Colon (tissue), 2 donors: Measurements from ENCODE around the gene ZDHHC24.
"Not testable (repeated sequence)": the region's sequence is repeated elsewhere in the genome, so short reads cannot be mapped to it uniquely, and the experiment has no call there.

Experiments used
- FAIRE-seq: peaks from 2 replicates; lab custom pipeline; 2012; peaks lifted over from hg19 to GRCh38; lab: Jason Lieb, UNC
- donor health status: control.
- donor health status: control.

ZDHHC24 gene, protein sequence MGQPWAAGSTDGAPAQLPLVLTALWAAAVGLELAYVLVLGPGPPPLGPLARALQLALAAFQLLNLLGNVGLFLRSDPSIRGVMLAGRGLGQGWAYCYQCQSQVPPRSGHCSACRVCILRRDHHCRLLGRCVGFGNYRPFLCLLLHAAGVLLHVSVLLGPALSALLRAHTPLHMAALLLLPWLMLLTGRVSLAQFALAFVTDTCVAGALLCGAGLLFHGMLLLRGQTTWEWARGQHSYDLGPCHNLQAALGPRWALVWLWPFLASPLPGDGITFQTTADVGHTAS

DNA sequence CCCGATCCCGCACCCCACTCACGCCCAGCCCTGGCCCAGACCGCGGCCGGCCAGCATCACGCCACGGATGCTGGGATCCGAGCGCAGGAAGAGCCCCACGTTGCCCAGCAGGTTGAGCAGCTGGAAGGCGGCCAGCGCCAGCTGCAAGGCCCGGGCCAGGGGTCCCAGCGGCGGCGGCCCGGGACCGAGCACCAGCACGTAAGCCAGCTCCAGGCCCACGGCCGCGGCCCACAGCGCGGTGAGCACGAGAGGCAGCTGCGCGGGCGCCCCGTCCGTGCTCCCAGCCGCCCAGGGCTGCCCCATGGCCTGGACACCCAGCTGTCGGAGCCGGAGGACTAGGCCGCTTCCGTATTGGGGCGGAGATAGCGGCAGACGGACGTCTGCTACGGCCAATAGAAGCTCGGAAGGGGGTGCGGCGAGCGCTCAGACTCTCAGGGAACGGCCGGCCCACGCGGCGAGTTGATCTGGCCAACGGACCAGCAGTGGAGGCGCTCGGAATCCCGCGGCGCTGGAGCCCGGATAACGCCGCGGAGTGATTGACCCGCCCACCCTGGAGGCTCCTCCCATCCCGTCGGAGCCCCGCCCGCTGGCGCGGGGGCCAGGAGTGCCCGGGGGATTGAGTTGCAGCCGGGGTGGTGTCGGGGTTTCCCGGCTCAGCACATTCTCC, at the start of gene ZDHHC24:
Gene ZDHHC24, minus strand, starts transcription at position 348 of the 667 bp plus-strand sequence. Its CDS starts 45 bp downstream, at position 303.
- FAIRE-seq, result no peak

DNA sequence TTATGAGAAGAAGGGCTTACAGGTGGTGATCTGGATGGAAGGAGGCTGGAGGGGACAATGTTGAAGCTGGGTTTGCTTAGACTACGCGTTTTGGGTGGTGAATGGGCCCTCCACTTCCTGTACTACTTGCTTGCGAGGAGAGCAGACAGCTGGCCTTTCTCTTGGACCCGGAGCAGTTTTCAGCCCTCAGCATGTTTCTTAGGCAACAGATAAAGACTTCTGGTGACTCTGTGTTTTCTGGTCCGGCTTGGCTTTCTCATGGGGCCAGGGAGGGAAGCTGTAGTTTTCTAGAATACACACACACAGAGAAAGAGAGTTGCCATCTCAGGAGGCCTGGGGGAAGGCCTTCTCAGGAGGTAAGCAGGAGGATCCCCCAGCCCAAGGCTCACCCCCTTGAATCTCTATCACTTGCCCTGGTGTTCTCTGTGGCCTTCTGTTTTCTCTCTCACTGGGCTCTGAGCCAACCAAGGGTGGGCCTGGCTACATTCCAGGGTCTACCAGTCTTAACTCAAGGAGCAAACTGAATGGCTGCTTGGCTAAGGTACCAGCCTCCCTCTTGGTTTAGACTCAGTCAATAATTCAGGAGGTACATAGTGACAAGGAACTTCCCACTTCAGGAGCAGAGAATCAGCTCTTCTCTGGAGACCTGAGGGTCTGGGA, 49.5 kb upstream of the ZDHHC24 start:
- no peak for FAIRE-seq

DNA sequence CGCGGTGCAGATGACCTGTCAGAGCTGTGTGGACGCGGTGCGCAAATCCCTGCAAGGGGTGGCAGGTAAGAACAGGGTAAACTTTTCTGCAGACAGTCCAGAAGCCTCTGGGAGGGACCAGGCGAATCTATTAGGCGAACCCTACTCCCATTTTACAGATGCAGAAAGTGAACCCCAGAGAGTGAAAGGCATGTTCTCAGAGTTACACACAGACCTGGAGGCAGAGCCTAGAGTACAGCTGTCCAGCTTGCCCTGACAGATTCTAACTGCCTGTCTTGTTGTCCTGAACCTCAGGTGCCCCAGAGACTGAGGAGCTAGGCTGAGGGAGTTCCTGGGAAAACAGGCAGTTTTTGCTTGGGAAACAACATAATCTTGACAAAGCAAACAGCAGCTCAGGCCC, 47.8 kb upstream of the ZDHHC24 start:
- no peak for FAIRE-seq

DNA sequence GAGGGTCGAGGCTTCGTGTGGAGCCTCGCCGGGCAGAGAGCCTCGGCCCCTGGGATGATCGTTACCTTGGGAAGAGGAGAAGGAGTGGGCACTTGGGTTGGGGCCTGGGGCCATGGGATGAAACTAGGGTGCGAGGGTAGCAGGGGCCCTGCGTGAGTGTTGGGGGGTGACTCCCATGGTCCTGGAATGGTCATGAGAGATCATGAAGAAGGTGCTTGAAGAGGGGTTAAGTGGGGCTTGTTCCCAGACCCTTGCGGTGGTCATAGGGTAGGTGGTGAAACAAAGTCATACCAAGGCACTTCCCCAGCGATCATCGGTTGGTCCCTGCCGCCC, 47.4 kb upstream of the ZDHHC24 start:
- no peak for FAIRE-seq

DNA sequence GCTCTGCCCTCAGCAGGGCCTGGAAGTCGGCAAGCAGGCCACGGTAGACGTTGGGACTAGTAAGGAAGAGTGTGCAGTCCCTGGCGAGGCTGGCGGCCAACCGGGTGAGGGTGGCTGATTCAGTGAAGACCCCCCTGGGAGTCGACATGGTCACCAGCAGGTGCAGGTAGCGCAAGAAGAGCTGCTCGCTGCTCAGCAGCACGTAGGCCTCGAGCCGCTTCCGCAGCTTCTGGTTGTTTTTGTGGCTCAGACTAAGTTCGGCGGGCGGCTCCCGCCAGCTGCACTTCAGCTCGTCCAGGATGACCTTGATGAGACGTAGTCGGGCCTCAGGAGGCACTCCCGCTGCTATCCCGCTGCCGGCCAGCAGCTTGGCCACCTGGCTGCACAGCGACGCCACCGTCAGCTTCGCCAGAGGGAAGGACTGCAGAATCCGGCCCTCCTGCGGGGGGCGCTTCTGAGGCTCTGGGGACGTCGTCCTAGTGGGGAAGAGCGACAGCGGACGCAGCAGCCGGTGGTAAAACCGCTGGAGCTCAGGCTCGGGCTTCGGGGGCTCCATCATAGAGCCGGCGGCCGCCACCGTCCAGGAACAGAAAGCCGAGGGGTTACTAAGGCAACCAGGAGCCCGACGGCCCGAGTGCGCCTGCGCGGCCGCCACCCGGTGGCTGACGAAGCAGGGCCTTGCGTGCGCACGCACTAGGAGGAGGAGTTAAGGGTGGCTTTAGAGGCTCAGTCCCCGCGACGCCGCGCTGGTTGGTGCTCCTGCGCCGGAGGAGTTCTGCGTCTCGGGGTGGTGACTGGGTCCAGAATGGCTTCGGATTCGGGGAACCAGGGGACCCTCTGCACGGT, 46.8 kb upstream of the ZDHHC24 start, which contains the start of the genes CCDC87 and CCS:
Gene CCDC87, minus strand, starts transcription at position 607 of the 846 bp plus-strand sequence. Its CDS starts 48 bp downstream, at position 559.
Gene CCS, plus strand, starts transcription at position 729 of the 846 bp plus-strand sequence. Its CDS starts 77 bp downstream, at position 806.
- FAIRE-seq, result no peak

DNA sequence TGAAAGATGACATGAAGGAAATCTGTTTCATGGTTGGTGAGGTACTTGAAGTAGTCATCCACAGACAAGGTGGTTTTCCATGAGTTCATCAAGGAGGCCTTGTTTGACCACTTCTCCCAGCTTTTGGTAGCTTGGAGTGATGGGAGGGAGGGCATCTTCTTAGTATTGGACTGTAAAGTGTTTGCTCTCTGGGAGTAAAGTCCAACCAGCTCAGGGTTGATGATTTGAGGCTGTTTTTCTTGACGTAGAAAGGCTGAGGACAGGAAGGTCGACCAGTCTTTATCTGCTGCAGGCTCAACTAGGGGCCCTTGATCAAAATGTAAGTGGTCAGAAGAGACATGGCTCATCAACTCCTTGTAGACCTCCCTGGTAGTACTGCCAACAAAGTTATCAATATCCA, 45.3 kb upstream of the ZDHHC24 start:
- no peak for FAIRE-seq

DNA sequence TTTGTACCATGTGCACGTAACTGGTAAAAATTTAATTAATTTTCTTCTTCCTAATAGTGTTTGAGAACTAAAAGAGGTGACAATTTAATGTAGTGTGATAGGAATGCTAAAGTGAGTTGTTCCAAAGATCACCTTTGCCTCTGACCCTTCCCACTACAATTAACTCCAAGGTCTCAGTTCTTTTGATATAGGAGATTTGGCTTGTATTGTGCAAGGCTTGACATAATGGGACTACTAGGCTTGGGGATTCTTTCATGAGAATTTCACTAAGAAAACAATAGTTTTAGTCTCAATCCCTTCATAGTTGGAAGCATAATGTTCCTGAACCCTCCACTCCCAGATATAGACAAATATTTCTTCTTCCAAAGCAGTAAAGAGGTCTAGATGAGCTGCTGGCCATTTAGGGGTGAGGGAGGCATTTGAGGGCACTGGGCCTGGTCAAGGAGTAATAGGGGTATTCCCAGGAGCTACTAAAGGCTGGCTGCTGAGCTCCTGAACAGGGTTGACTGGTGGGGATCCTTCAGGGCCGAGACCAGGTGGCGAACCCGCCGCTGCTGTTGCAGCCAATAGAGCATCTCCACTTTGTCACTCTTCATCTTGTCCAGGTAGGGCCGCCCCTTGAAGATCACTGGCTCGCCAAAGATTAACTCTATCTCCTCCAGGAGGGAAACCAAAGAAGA, 44.3 kb upstream of the ZDHHC24 start:
- FAIRE-seq, result no peak

DNA sequence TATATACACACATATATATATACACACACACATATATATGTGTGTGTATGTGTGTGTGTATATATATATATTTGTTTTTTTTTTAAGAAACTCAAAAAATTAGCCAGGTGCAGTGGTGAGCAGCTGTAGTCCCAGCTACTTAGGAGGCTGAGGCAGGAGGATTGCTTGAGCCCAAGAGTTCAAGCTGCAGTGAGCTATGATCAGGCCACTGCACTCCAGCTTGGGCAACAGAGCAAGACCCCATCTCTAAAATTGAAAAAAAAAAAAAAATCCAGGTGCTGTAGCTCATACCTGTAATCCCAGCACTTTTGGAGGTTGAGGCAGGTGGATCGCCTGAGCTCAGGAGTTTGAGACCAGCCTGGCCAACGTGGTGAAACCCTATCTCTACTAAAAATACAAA, 43.5 kb upstream of the ZDHHC24 start:
- not testable (repeated sequence) for FAIRE-seq

DNA sequence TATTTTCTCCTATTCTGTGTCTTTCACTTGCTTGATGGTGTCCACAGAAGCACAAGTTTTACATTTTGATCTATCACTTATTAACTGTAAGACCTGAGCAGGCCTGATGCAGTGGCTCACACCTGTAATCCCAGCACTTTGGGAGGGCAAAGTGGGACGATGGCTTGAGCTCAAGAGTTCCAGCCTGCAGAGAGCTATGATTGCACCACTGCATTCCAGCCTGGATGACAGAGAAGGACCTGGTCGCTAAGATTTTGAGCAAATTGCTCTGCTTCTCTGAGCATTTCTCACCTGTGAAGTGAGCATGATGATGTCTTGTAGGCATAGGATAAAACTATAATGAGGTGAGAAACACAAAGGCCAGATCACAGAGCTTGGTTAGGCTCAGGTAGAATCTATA, 40.3 kb upstream of the ZDHHC24 start:
- FAIRE-seq, result no peak

DNA sequence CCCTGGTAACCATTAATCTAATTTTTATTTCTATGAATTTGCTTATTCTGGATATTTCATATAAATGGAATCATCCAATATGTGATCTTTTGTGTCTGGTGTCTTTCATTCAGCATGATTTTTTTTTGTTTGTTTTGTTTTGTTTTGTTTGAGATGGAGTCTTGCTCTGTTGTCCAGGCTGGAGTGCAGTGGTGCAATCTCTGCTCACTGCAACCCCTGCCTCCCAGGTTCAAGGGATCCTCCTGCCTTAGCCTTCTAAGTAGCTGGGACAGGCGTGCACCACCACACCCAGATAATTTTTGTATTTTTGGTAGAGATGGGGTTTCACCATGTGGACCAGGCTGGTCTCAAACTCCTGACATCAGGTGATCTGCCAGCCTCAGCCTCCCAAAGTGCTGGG, 39.6 kb upstream of the ZDHHC24 start:
- FAIRE-seq, result not testable (repeated sequence)

DNA sequence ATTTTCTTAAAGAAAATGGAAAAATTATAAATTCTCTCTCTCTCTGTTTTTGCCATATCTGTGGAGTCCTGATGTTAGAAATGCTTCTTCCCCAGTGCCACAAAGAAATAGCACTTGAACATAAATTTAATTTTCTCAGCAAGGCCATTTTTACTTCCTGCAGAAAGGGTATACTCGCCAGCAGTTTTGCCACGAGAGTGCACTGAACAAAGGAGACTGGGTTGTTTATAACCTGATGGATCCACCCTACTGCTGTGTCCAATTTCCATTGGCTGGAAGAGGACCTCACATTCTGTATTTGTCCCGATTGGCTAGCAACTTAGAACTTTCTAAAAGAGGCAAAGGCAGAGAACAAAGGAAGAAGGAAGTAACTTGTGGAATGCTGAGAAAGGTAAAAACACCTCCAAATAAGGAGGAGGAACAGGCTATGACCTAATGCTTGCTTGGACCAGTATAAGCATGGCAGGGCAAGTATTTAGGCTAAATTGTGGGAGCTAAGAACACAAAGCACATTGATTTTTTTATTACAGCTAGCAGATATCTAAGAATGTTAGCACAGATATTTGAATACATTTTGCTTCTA, 36.8 kb upstream of the ZDHHC24 start:
- not testable (repeated sequence) for FAIRE-seq

DNA sequence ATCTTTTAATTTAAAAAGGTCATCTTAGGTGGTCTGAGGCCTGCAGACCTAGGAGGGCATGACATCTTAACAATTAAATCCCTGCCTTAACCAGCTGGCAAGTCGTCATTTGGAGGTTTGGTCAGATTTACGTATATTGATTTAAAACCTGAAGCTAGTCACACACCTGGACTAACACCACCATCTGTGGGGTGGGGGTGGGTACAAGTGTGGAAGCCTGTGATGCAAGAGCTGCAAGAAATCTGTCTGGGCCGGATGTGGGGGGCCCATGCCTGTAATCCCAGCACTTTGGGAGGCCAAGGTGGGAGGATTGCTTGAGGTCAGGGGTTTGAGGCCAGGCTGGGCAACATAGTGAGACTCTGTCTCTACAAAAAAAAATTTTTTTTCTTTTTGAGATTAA, 35.4 kb upstream of the ZDHHC24 start:
- FAIRE-seq, result no peak

DNA sequence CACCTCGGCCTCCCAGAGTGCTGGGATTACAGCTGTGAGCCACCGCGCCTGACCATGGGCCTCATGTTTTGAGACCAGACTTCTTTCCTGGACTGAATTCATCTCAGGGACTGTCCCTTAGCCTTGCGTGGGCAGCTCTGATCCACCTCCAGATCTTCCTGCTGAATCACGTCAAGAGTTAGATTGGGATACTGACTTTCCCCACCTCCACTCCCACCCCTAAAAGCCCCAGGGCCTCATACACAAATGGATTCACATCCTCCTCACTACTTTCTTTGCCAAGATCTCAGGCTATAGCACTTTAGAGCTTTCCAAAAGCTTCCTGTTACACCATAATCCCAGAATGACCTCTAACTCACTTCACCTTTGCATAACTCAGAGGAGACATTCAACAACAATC, 35.0 kb upstream of the ZDHHC24 start:
- FAIRE-seq, result no peak

DNA sequence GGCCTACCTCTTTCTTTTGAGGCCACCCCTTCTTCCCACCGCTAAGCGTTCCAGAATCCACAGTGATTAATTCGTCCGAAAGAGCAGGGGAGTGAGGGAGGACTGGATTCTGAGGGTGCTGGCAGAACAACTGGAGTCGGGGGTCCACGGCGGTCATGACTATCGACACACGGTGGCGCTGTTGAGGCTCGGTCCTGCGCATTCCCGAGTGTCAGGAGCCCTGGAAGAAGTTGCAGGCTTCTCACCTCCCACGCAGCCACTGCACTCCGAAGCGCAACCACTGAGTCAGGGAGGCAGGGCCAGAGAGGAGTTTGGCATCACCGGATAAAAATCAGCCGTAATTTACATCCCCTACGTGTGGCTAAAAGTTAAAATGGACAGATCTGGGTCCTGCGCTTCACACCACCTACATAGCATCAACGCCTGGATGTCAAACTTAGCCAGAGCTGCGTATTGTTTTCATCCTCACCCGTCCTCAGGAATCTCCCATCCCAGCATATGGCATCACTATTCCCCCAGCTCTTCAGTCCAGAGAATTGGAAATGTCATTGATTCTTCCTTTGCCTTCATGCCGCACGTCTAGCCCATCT, 33.3 kb upstream of the ZDHHC24 start:
- FAIRE-seq, result no peak

DNA sequence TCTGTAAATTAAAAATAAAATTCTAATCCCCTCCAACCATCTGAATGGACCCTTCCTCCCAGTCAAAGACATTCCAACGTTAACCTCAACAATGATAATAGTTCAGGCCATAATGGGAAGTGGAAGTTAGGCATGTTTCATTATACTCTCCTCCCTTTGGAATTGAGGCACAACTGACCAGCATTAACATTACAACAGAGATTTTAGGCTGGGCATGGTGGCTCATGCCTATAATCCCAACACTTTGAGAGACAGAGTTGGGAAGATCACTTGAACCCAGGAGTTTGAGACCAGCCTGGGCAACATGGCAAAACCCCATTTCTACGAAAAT, 25.0 kb upstream of the ZDHHC24 start:
- FAIRE-seq, result no peak

DNA sequence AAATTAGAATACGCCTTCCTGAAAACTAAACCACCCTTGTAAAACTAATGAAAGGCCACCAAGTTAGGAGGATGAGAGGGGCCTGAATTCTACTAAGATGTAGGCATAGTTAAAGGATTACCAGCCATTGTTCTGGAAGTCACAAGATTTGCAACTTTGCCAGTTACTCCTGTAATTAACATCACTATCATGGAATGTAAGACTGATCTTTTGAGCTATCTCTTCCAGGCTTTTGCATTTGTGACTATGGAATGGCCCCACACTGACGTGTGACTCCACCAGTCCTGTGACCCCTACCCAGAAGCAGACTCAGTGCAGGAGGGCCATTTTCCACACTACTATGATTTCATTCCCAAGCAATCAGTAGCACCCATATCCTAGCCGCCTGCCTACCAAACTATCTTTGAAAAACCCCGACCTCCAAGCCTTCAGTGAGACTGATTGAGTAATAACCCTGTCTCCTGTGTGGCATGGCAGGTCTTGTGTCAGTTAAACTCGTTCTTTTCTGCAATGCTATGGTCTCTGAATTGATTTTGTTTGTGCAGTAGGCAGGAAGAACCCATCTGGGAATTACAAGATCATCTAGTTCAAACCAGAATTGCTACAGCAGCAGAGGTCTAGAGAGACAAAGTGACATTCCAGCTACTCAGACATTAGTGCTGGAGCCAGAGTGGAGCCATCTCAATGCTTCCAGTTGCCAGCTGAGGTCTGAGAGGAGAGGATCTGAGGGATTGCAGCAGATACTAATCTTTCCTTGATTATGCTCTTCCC, 24.4 kb upstream of the ZDHHC24 start:
- no peak for FAIRE-seq

DNA sequence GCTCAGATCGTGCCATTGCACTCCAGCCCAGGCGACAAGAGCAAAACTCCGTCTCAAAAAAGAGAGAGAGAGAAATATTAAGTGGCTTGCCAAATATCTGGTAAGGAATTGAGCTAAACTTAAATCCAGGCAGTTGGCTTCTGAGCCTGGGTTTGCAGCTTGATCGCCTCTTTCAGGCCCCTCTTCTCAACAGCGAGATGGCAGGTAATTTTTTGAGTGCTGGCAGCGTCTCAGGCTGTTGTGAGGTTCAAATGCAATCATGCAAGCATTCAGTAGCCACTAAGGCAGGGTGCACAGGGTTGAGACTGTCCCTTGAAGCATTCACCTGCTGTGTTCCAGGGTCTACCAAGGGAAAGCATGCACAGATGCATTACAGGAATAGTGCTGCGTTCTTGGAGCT, 23.2 kb upstream of the ZDHHC24 start:
- no peak for FAIRE-seq

DNA sequence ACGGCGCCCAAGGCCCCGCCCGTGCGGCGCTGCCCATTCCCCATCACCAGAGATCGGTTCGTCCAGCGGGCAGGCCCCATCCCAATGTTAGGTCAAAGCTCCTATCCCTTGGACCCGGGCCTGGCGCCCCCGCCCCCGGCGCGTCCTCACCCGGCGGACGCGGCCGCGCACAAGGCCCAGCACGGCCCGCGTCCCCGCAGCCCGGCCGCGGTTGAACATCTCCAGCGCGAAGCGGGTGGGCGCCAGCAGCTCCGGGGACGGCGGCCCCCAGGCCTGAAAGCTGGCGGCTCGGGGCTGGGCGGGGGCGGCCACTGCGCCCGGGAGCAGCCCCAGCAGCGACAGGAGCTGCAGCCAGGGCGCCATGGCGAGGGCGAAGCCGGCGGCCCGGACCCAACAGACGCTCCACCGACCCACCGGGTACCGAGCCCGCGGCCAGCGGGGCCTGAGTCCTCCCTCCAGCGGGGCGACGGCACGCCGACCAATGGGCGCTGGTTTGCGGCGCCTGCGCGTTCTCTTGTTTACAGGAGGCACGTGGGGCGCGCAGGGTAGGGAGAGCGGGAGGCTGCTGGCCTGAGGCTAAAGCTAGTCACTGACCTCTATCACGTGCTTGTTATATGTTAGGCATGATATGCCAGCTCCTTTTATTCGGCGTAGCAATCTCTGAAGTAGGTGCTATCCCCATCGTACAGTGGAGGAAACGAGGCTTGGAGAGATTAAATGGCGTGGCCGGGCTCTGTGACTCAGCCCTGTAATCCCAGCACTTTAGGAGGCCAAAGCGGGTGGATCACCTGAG, 22.5 kb upstream of the ZDHHC24 start, which contains the start of gene CTSF:
Gene CTSF, minus strand, starts transcription at position 483 of the 793 bp plus-strand sequence. Its CDS starts 120 bp downstream, at position 363.
- FAIRE-seq, result no peak

DNA sequence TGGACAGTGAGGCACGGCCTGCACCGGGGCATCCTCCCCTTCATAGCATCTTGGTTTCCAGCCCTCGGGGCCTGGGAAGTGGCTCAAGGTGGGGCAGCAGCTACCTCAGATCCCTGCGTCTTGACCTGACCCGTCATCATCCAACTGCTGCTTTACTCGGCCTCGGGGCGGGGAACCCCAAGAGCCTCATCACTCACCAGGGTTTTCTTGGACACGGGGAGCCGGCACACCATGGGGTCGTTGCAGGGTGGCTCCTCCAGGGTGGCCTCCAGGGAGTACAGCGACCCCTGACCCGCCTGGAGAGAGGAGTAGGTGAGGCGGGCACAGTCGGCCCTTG, 21.9 kb upstream of the ZDHHC24 start:
- no peak for FAIRE-seq
